GM12892 (cell line): ENCODE data around the gene CTNNA3.

Experiments used
- POLR2A ChIP-seq: IDR thresholded peaks from 2 replicates; pipeline ENCODE4 v1.6.1; 2011; ENCODE audit warnings: low read depth, low read length, control low read depth
- POLR2AphosphoS5 ChIP-seq: IDR thresholded peaks from 2 replicates; pipeline ENCODE4 v1.6.1; 2011; ENCODE audit warnings: low read depth, low read length, control low read depth
- TAF1 ChIP-seq: IDR thresholded peaks from 2 replicates; pipeline ENCODE4 v1.6.1; 2011; ENCODE audit warnings: low read depth, mild to moderate bottlenecking, control low read depth, low read length, borderline replicate concordance

- TF ChIP-seq POLR2A (no peak), POLR2AphosphoS5 (no peak), TAF1 (no peak)
Observed at GRCh38 chr10:67541411-67541810, 154.6 kb downstream of the CTNNA3 start.
